Measurements from ENCODE around the gene KISS1. TPM values are rescaled to one million over a fixed set of nuclear protein-coding genes. Genes with fewer than 3 reads are reported as not detected.

The KISS1 gene
- total and polyA plus RNA-seq, 3 donors from 2014 or later, result 1.8 to 3.7 (median 3.5) TPM

- Histone ChIP-seq H3K27ac (peak within 1 kb of the TSS; percentile 91 to 93), H3K4me1 (peaks cover 44% of the 10 kb centered on the region), H3K4me3 (peak within 1 kb of the TSS; percentile 69 to 92), H3K27me3 (no peaks in the 10 kb centered on the region), H3K36me3 (ENCODE audit: low read depth, missing control alignments) (no peaks in the 10 kb centered on the region), H3K9me3 (no peaks in the 10 kb centered on the region)
- DNase-seq, result peak; percentile 74
- 0% methylated on average over 2 to 36 of the region's 94 CpGs for WGBS, 2 donors
- TF ChIP-seq CTCF (IDR thresholded peaks at IDR 0.05), result no peak
- TF ChIP-seq POLR2A (IDR thresholded peaks at IDR 0.05), result no peak
- intact Hi-C loops (cut with DNase I; ENCODE audit: low total_unique reads), result no loop called here
Measured at GRCh38 chr1:204151552-204152309, 44.6 kb downstream of the KISS1 start, which contains the start of gene ETNK2. ETNK2 (minus strand) TSS chr1:204152044; CDS start chr1:204151852, 192 bp downstream.

- Histone ChIP-seq H3K9me3 (no peaks in the 10 kb centered on the region), H3K36me3 (ENCODE audit: low read depth, missing control alignments) (no peaks in the 10 kb centered on the region), H3K27me3 (no peaks in the 10 kb centered on the region), H3K4me1 (peaks cover 47% of the 10 kb centered on the region), H3K4me3 (peak overlapping the region; percentile 69 to 92), H3K27ac (peak overlapping the region; percentile 91 to 93)
- WGBS, 2 donors, result 0 to 5% methylated on average over 2 to 28 of the region's 33 CpGs
- TF ChIP-seq POLR2A (IDR thresholded peaks at IDR 0.05) (no peak), CTCF (IDR thresholded peaks at IDR 0.05) (no peak)
- intact Hi-C loops (cut with DNase I; ENCODE audit: low total_unique reads), result no loop called here
- DNase-seq, result peak; percentile 75
Measured at GRCh38 chr1:204150702-204151551, 45.4 kb downstream of the KISS1 start.

GRCh38 chr1:204149635-204150565, 46.4 kb downstream of the KISS1 start:
- Histone ChIP-seq H3K9me3 (no peaks in the 10 kb centered on the region), H3K36me3 (ENCODE audit: low read depth, missing control alignments) (no peaks in the 10 kb centered on the region), H3K4me3 (peak overlapping the region in 1 of 2 donors; percentile 92), H3K27ac (peak overlapping the region; percentile 91 to 93), H3K4me1 (peaks cover 55% of the 10 kb centered on the region), H3K27me3 (no peaks in the 10 kb centered on the region)
- 46 to 51% methylated on average over 13 to 15 of the region's 16 CpGs for WGBS, 2 donors
- peak; percentile 66 for DNase-seq
- intact Hi-C loops (cut with DNase I; ENCODE audit: low total_unique reads), result no loop called here
- TF ChIP-seq POLR2A (IDR thresholded peaks at IDR 0.05), result no peak
- TF ChIP-seq CTCF (IDR thresholded peaks at IDR 0.05), result no peak

GRCh38 chr1:204149107-204149506, 47.2 kb downstream of the KISS1 start:
- 45 to 75% methylated on average over 2 of the region's 2 CpGs for WGBS, 2 donors
- DNase-seq, result no peak
- intact Hi-C loops (cut with DNase I; ENCODE audit: low total_unique reads), result no loop called here
- TF ChIP-seq POLR2A (IDR thresholded peaks at IDR 0.05) (no peak), CTCF (IDR thresholded peaks at IDR 0.05) (no peak)
- H3K9me3 ChIP-seq, result no peaks in the 10 kb centered on the region
- no peaks in the 10 kb centered on the region for H3K36me3 ChIP-seq (ENCODE audit: low read depth, missing control alignments)
- H3K27ac ChIP-seq, result peak overlapping the region in 1 of 2 donors; percentile 53
- no peaks in the 10 kb centered on the region for H3K27me3 ChIP-seq
- peaks cover 55% of the 10 kb centered on the region for H3K4me1 ChIP-seq
- no peak overlapping the region for H3K4me3 ChIP-seq
